ENCODE data around the gene GBF1.

- TF ChIP-seq POLR2A (IDR thresholded peaks at IDR 0.05) (no peak), CTCF (IDR thresholded peaks at IDR 0.05) (no peak), POLR2AphosphoS5 (IDR thresholded peaks at IDR 0.05) (no peak)
These were observed 560 bp downstream of the GBF1 start for GRCh38 chr10:102245932-102246251.
